Aorta (tissue), 5 donors: ENCODE measurements around the gene MRC2. TPM values are rescaled to one million over a fixed set of nuclear protein-coding genes. Genes with fewer than 3 reads are reported as not detected.
"Not testable (repeated sequence)": the region's sequence is repeated elsewhere in the genome, so short reads cannot be mapped to it uniquely, and the experiment has no call there.

Experiments used
- ATAC-seq: fragments of 200-7000 bp; cut with Tn5 transposase; one replicate; pipeline ENCODE4 v1.9.1; 2022; ENCODE audit warnings: moderate library complexity; ENCODE audit not compliant: low FRiP score
- DNase-seq, 2 donors: peaks; one replicate each; pipeline ENCODE4 v3.0.0-alpha.2; 2020
- H3K27ac ChIP-seq, 2 donors: one replicate each; pipeline ENCODE4 v1.5.1; 2013; ENCODE audit warnings: low read length in 2 of 2, mild to moderate bottlenecking in 2 of 2, moderate library complexity in 2 of 2, control low read depth in 1 of 2, inconsistent platforms in 1 of 2, low read depth in 1 of 2
- H3K27me3 ChIP-seq, 2 donors: one replicate each; pipeline ENCODE4 v1.6.1; 2013; ENCODE audit warnings: control low read depth in 1 of 2, low read length in 1 of 2, mild to moderate bottlenecking in 1 of 2, moderate library complexity in 1 of 2; ENCODE audit not compliant: insufficient read depth in 2 of 2, control insufficient read depth in 1 of 2
- H3K36me3 ChIP-seq, 2 donors: one replicate each; pipeline ENCODE4 v1.6.1; 2013; ENCODE audit warnings: control low read depth in 1 of 2, low read length in 1 of 2, mild to moderate bottlenecking in 1 of 2; ENCODE audit not compliant: insufficient read depth in 2 of 2, control insufficient read depth in 1 of 2
- H3K4me1 ChIP-seq, 2 donors: one replicate each; pipeline ENCODE4 v1.6.1; 2013; ENCODE audit warnings: low read length in 2 of 2, control low read depth in 1 of 2, mild to moderate bottlenecking in 1 of 2, moderate library complexity in 1 of 2; ENCODE audit not compliant: insufficient read depth in 2 of 2, control insufficient read depth in 1 of 2
- H3K4me3 ChIP-seq, 2 donors: one replicate each; pipeline ENCODE4 v1.5.1; 2013; ENCODE audit warnings: low read length in 2 of 2, control low read depth in 1 of 2, mild to moderate bottlenecking in 1 of 2
- H3K9me3 ChIP-seq: one replicate; pipeline ENCODE4 v1.6.1; 2013; ENCODE audit warnings: mild to moderate bottlenecking, low read length; ENCODE audit not compliant: control insufficient read depth
- WGBS, 2 donors: extraction: QIAGEN DNeasy Blood & Tissue Kit; methylation state at CpG; one replicate each; pipeline ENCODE4 v1.1.7; 2013; 5-methylcytosine and 5-hydroxymethylcytosine counted together
- intact Hi-C, 2 donors: fragments of 100-400 bp; cut with DNase I; formaldehyde crosslinking; loops; one replicate each; pipeline versions ENCODE4 v1.14.2 to v1.15.0; 2022
- polyA plus RNA-seq, 2 donors: library from polyadenylated mRNA; stranded (reverse); fragments of 200-250 nt; gene quantifications; one replicate each; pipeline ENCODE4 v1.2.3, GENCODE V29; 2013
- total RNA-seq, 2 donors: library from RNA; stranded (reverse); fragmentation: NEBNext Ultra II Directional; extraction: Animal tissue kit (Norgen Biotek cat#: 25700); gene quantifications; one replicate each; pipeline ENCODE4 v1.2.1, GENCODE V29; 2021
- donor health status: healthy with polysubstance abuse.
- donor health status: Bipolar disorder and iron deficiency.
- donor health status: DM: no; HTN: no; CAD: no.
- donor health status: DM: no; HTN: no; CAD: no.
- donor health status: DM: yes; HTN: yes; CAD: no.

MRC2 gene
- total and polyA plus RNA-seq, 4 donors = 15.3 to 232 (median 122) TPM

- peaks cover 0 to 5% of the 10 kb centered on the region in 2 donors for H3K36me3 ChIP-seq
- H3K27ac ChIP-seq = no peak overlapping the region
- intact Hi-C loops = no loop called here
- DNase-seq (no peak), ATAC-seq (no peak)
- H3K4me3 ChIP-seq = no peak overlapping the region
- no peaks in the 10 kb centered on the region for H3K9me3 ChIP-seq
- 77 to 83% methylated on average over 9 of the region's 9 CpGs for WGBS, 2 donors
- H3K4me1 ChIP-seq = no peaks in the 10 kb centered on the region
- no peaks in the 10 kb centered on the region for H3K27me3 ChIP-seq
These were observed 35.0 kb upstream of the MRC2 start for GRCh38 chr17:62592341-62593099.

DNA sequence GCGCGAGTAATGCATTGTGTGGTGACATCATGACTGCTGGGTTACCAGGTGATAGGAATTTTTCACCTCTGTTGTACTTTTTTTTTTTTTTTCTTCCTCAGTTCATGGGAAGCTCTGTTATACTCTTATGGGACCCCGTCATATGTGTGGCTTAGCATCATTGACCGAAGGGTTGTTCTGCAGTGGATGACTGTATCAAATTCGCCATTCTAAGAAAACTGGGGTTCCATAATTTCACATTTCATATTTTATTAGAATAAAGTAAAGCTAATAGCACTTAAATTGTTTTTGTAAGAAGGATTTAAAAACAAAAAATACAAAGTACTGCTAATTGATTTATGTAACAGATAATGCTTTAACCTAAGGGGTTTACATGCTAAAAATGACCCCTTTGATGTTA lies 32.0 kb upstream of the MRC2 start:
- no peaks in the 10 kb centered on the region for H3K4me1 ChIP-seq
- ATAC-seq (no peak), DNase-seq (no peak)
- H3K27ac ChIP-seq = no peak overlapping the region
- no peaks in the 10 kb centered on the region for H3K27me3 ChIP-seq
- H3K36me3 ChIP-seq = peaks cover 2 to 3% of the 10 kb centered on the region in 2 donors
- intact Hi-C loops = no loop called here
- 97 to 98% methylated on average over 5 of the region's 5 CpGs for WGBS, 2 donors
- no peaks in the 10 kb centered on the region for H3K9me3 ChIP-seq
- no peak overlapping the region for H3K4me3 ChIP-seq

DNA sequence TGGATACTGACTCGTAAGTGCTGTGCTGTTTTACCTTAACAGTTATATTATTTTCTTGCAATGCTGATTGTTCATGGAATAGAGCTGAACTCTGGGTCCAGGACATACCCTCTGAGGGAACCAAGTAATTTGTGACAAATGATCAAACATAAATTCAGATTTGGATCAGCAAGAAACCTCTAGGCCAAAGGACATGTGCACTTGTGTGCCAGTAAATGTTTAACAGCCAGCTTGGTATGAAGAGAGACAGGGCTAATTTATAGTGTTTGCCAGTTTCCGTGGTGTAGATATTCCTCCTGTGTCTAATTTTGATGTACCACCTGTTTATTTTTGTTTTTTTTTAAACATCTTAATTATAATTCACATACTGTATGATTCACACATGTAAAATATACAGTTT lies 30.8 kb upstream of the MRC2 start:
- Histone ChIP-seq H3K36me3 (peaks cover 2 to 6% of the 10 kb centered on the region in 2 donors), H3K27ac (no peak overlapping the region), H3K27me3 (no peaks in the 10 kb centered on the region), H3K4me3 (no peak overlapping the region), H3K9me3 (no peaks in the 10 kb centered on the region), H3K4me1 (no peaks in the 10 kb centered on the region)
- ATAC-seq = no peak
- DNase-seq = no peak
- intact Hi-C loops = no loop called here
- WGBS, 2 donors = 95 to 97% methylated on average over 2 of the region's 2 CpGs

DNA sequence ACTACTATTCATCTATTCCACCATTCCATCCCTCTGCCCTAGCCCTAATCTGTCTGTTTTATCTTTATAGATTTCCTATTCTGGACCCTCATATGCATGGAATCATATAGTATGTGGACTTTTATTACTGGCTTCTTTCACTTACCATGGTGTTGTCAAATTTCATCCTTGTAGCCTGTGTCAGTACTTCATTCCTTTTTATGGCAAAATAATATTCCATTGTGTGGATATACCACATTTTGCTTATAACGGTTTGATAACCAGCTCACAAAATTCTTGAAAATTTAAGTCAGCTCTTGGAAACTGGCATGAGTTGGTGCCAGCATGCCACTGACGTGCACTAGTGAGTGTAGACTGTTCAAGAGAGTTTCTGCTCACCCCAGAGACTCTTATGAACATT lies 30.3 kb upstream of the MRC2 start:
- peaks cover 2 to 6% of the 10 kb centered on the region in 2 donors for H3K36me3 ChIP-seq
- no peaks in the 10 kb centered on the region for H3K27me3 ChIP-seq
- intact Hi-C loops = no loop called here
- no peak overlapping the region for H3K4me3 ChIP-seq
- no peaks in the 10 kb centered on the region for H3K4me1 ChIP-seq
- no peak overlapping the region for H3K27ac ChIP-seq
- ATAC-seq = no peak
- H3K9me3 ChIP-seq = no peaks in the 10 kb centered on the region
- 88 to 95% methylated on average over 2 of the region's 2 CpGs for WGBS, 2 donors
- no peak for DNase-seq

DNA sequence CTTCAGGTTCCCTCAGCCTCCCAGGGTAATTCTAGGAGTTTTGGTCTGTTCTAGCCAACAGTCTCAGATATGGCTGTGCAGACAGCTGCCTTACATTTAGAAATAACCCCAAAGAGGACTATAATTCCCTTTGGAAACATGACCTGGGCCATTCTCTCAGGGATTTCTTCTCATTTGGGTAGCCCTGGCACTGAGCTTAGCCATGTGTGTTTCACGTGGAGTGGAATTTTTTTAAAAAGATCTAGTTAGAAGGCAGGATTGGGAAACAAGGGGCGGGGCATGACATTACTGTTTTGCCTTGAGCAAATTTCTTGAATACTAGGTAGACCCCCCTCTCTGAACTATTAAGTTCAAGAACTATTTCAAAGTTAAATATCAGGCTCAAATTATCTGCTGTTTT lies 29.6 kb upstream of the MRC2 start:
- H3K36me3 ChIP-seq = peaks cover 2 to 6% of the 10 kb centered on the region in 2 donors
- DNase-seq (no peak), ATAC-seq (no peak)
- no peaks in the 10 kb centered on the region for H3K4me1 ChIP-seq
- WGBS, 2 donors = 57 to 65% methylated on average over 2 of the region's 2 CpGs
- no peaks in the 10 kb centered on the region for H3K27me3 ChIP-seq
- H3K4me3 ChIP-seq = no peak overlapping the region
- H3K9me3 ChIP-seq = no peaks in the 10 kb centered on the region
- intact Hi-C loops = no loop called here
- H3K27ac ChIP-seq = no peak overlapping the region

DNA sequence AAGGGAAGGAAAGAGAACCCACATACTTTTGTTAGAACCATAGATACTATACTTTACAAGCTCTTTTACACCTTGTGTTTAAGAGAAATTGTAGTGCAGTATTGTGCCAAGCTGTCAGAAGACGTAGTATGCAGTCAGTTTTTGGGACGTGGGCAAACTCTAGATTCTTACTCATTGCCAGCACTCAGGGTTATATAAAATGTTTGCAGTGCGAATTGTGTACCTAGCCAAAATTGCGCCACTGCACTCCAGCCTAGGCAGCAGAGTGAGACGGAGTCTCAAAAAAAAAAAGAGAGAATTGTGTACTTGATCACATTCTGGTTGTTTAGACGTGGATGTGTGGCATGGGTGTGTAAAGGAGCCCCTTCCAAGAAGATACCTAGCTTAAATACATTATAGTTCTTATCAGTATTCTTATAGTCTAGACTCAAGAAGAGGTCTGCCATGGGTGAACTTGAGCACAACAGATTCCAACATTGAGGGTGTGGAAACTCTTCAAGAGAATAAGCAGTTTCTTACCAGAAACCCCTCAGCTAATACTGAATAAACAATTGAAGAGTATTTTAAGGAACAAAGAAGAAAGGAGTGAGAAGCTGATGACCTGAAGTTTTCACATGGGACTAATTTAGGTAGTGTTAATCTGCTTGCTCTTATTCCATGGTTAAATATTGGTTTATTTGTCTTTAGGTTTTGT lies 27.4 kb upstream of the MRC2 start:
- no peaks in the 10 kb centered on the region for H3K9me3 ChIP-seq
- no peaks in the 10 kb centered on the region for H3K27me3 ChIP-seq
- no peak for DNase-seq
- no peak overlapping the region for H3K4me3 ChIP-seq
- H3K4me1 ChIP-seq = no peaks in the 10 kb centered on the region
- no peak overlapping the region for H3K27ac ChIP-seq
- intact Hi-C loops = no loop called here
- ATAC-seq = no peak
- WGBS, 2 donors = 69 to 71% methylated on average over 6 of the region's 6 CpGs
- H3K36me3 ChIP-seq = peaks cover 4 to 6% of the 10 kb centered on the region in 2 donors

DNA sequence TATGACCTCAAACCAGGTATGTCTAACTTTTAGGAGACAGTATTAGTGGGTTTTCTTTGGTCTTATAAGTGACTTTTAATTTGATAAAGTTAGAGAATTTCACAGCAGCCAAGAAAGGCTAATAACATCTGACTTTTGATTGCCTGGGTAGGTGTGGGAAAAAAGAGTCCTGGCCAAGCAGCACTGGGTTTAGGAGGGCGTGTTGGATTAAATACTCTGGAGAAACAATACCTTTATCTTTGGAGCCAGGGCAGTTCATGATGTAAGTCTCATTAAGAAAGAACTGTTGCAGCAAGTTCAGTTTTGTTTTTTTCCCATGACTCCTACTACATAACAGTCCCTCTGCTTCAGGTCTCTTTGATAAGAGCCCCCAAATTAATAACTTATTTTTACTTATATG lies 26.7 kb upstream of the MRC2 start:
- no peak overlapping the region for H3K4me3 ChIP-seq
- no peaks in the 10 kb centered on the region for H3K9me3 ChIP-seq
- H3K27ac ChIP-seq = no peak overlapping the region
- no peaks in the 10 kb centered on the region for H3K4me1 ChIP-seq
- no peaks in the 10 kb centered on the region for H3K27me3 ChIP-seq
- no peak for DNase-seq
- no peak for ATAC-seq
- WGBS, 2 donors = 34 to 50% methylated on average over 1 of the region's 1 CpG
- intact Hi-C loops = no loop called here
- H3K36me3 ChIP-seq = peaks cover 4 to 6% of the 10 kb centered on the region in 2 donors

DNA sequence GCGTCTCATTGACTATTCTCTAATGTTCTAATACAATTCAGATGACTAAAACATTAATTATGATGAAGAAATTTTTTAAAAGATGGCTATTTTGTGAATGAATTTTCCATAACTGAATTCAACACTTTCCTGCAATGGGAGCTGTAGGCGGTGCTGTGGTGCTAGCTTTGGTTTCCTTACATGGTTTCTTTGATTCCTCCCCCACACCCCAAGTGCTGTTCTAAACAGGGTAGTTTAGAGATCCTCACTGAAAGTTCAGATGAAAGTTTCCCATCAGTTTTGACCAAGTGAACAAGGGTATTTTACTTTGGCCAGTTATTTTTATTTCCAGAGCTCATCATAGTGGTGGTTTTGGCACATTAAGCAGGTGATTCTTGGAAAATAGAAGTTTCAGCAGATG lies 26.0 kb upstream of the MRC2 start:
- peak; percentile 60 for ATAC-seq
- Histone ChIP-seq H3K9me3 (no peaks in the 10 kb centered on the region), H3K4me3 (no peak overlapping the region), H3K27me3 (no peaks in the 10 kb centered on the region), H3K27ac (no peak overlapping the region), H3K4me1 (no peaks in the 10 kb centered on the region), H3K36me3 (peaks cover 4 to 6% of the 10 kb centered on the region in 2 donors)
- WGBS, 2 donors = 49 to 53% methylated on average over 2 of the region's 2 CpGs
- no peak for DNase-seq
- intact Hi-C loops = no loop called here

DNA sequence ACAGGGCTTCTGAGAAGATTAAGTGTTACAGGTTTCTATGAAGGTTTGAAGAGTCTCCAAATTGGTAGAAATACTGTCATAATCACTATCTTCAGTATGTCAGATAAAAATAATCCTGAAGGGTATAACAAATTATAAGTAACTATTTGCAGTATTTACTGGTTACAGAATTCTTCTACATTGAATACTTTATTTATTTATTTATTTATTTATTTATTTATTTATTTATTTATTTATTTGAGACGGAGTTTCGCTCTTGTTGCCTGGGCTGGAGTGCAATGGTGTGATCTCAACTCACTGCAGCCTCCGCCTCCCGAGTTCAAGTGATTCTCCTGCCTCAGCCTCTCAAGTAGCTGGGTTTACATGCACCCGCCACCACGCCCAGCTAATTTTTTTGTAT lies 23.7 kb upstream of the MRC2 start:
- intact Hi-C loops, H3K9me3 ChIP-seq, H3K4me1 ChIP-seq, H3K4me3 ChIP-seq, ATAC-seq, H3K27ac ChIP-seq, DNase-seq, H3K36me3 ChIP-seq, H3K27me3 ChIP-seq: not testable (repeated sequence)
- WGBS, 2 donors = 96 to 97% methylated on average over 6 of the region's 6 CpGs
